GM12878 (cell line): ENCODE data around the gene PPP2R3B. TPM values are rescaled to one million over a fixed set of nuclear protein-coding genes. Genes with fewer than 3 reads are reported as not detected.

Source experiments
- BACH1 ChIP-seq: fragments of 450-650 bp; IDR thresholded peaks from 2 replicates; pipeline ENCODE4 v1.6.1; 2017; ENCODE audit warnings: mild to moderate bottlenecking, borderline replicate concordance
- BCL3 ChIP-seq: IDR thresholded peaks from 2 replicates; pipeline ENCODE4 v1.6.1; 2011; ENCODE audit warnings: borderline replicate concordance, low read depth, mild to moderate bottlenecking, moderate library complexity, low read length; ENCODE audit not compliant: insufficient read depth, poor library complexity, severe bottlenecking
- BMI1 ChIP-seq: fragments of 450-650 bp; IDR thresholded peaks from 2 replicates; pipeline ENCODE4 v1.6.1; 2016; ENCODE audit warnings: mild to moderate bottlenecking, moderate library complexity, borderline replicate concordance
- CBX5 ChIP-seq: sonication (generic); IDR thresholded peaks from 2 replicates; pipeline ENCODE4 v1.6.1; 2016; ENCODE audit warnings: low read depth, moderate library complexity, mild to moderate bottlenecking, inconsistent platforms
- CHD2 ChIP-seq: IDR thresholded peaks from 2 replicates; pipeline ENCODE4 v1.6.1; 2011; ENCODE audit warnings: low read depth, low read length, improper control_type of control experiment, borderline replicate concordance
- EP300 ChIP-seq, 2 experiments: fragments of 150-350 bp in 1 of 2; IDR thresholded peaks; 2 replicates each; pipeline ENCODE4 v1.6.1; 2011 to 2012; ENCODE audit warnings: low read depth in 2 of 2, low read length in 2 of 2, borderline replicate concordance in 1 of 2, improper control_type of control experiment in 1 of 2, inconsistent platforms in 1 of 2; ENCODE audit not compliant: control insufficient read depth in 1 of 2
- HDGF ChIP-seq: fragments of 450-650 bp; IDR thresholded peaks from 2 replicates; pipeline ENCODE4 v1.6.1; 2016; ENCODE audit warnings: antibody characterized with exemption
- MEF2A ChIP-seq: IDR thresholded peaks from 2 replicates; pipeline ENCODE4 v1.6.1; 2011; ENCODE audit warnings: low read depth, mild to moderate bottlenecking, low read length, moderate library complexity; ENCODE audit not compliant: insufficient read depth
- NFIC ChIP-seq: IDR thresholded peaks from 2 replicates; pipeline ENCODE4 v1.6.1; 2012; ENCODE audit warnings: low read depth, mild to moderate bottlenecking, inconsistent platforms, low read length, moderate library complexity
- NFYA ChIP-seq: IDR thresholded peaks from 2 replicates; pipeline ENCODE4 v1.6.1; 2011; ENCODE audit warnings: low read depth, mild to moderate bottlenecking, low read length, improper control_type of control experiment, borderline replicate concordance
- PBX3 ChIP-seq: IDR thresholded peaks from 2 replicates; pipeline ENCODE4 v1.6.1; 2011; ENCODE audit warnings: mild to moderate bottlenecking, low read depth, low read length, moderate library complexity; ENCODE audit not compliant: insufficient replicate concordance
- RAD51 ChIP-seq: fragments of 450-650 bp; IDR thresholded peaks from 2 replicates; pipeline ENCODE4 v1.6.1; 2016; ENCODE audit warnings: moderate library complexity, mild to moderate bottlenecking, inconsistent platforms
- RCOR1 ChIP-seq: conservative IDR thresholded peaks from 2 replicates; pipeline ENCODE4 v1.6.1; 2012; ENCODE audit warnings: low read depth, low read length, improper control_type of control experiment
- USF1 ChIP-seq: IDR thresholded peaks from 2 replicates; pipeline ENCODE4 v1.6.1; 2011; ENCODE audit warnings: borderline replicate concordance, low read depth, mild to moderate bottlenecking, moderate library complexity, mixed read lengths, low read length; ENCODE audit not compliant: insufficient read depth; ENCODE audit errors: extremely low read length
- USF2 ChIP-seq: IDR thresholded peaks from 2 replicates; pipeline ENCODE4 v1.6.1; 2011; ENCODE audit warnings: low read depth, low read length, improper control_type of control experiment, borderline replicate concordance
- ZBED1 ChIP-seq: IDR thresholded peaks from 2 replicates; pipeline ENCODE4 v1.6.1; 2016; ENCODE audit warnings: borderline replicate concordance
- ZNF24 ChIP-seq: fragments of 450-650 bp; IDR thresholded peaks from 2 replicates; pipeline ENCODE4 v1.6.1; 2017; ENCODE audit warnings: antibody characterized with exemption, mild to moderate bottlenecking
- ZNF274 ChIP-seq: IDR thresholded peaks from one replicate; pipeline ENCODE4 v1.8.0; 2011; ENCODE audit not compliant: insufficient read length, insufficient read depth
- ZNF622 ChIP-seq: fragments of 450-650 bp; IDR thresholded peaks from 2 replicates; pipeline ENCODE4 v1.6.1; 2017; ENCODE audit warnings: mild to moderate bottlenecking, inconsistent platforms
- ZNF687 ChIP-seq: fragments of 450-650 bp; IDR thresholded peaks from 2 replicates; pipeline ENCODE4 v1.6.1; 2017; ENCODE audit warnings: mild to moderate bottlenecking, moderate library complexity
- ZSCAN29 ChIP-seq: fragments of 450-650 bp; IDR thresholded peaks from 2 replicates; pipeline ENCODE4 v1.6.1; 2017; ENCODE audit warnings: mild to moderate bottlenecking, moderate library complexity
- polyA plus RNA-seq, 11 experiments: library from polyadenylated mRNA; depleted of rRNA in 4 of 11; unstranded in 6 of 11; stranded (reverse) in 5 of 11; fragments of >200 nt; fragmentation: Nextera tagmentation in 4 of 11; fragmentation: Illumina TruSeq in 1 of 11; extraction: Ambion mirVana in 4 of 11; extraction: Trizol in 1 of 11; gene quantifications; 1 replicate in 1 of 11; 2 replicates in 10 of 11; pipeline versions ENCODE4 v1.2.1 to v1.2.3, GENCODE V29; 2011 to 2016; ENCODE audit warnings: inconsistent platforms in 2 of 11, missing spikeins in 2 of 11, low read depth in 1 of 11
- total RNA-seq, 4 experiments: library from RNA; depleted of rRNA in 3 of 4; stranded (reverse); fragments of >200 nt in 3 of 4; fragmentation: Illumina TruSeq in 1 of 4; extraction: Trizol in 1 of 4; gene quantifications; 2 replicates each; pipeline versions ENCODE4 v1.2.1 to v1.2.3, GENCODE V29; 2013 to 2021

Gene PPP2R3B
- total and polyA plus RNA-seq, 10 of the 15 experiments (the other 5 are each of a cell fraction or from before 2014, with no cell fraction given): 0.11 to 34.3 (median 9.7) TPM; not detected in 1

- TF ChIP-seq USF1 (peak; percentile 100), ZNF274 (no peak), ZNF622 (no peak), CBX5 (no peak), BMI1 (no peak), USF2 (peak; percentile 99), EP300 (IDR thresholded peaks at IDR 0.05; ENCODE audit: borderline replicate concordance in 1 of 2, control insufficient read depth in 1 of 2, low read depth in 2 of 2, low read length in 2 of 2) (no peak), MEF2A (no peak), ZBED1 (no peak), ZNF687 (peak; percentile 45; the same call in 1 of the 2 replicates), NFIC (no peak), RAD51 (peak; percentile 99), ZSCAN29 (no peak), BCL3 (peak; percentile 61), PBX3 (peak; percentile 98), CHD2 (peak; percentile 95), BACH1 (peak; percentile 61; the same call in 1 of the 2 replicates), HDGF (no peak), NFYA (peak; percentile 17), ZNF24 (no peak), RCOR1 (no peak)
Observed at GRCh38 chrX:318739-319578, 67.7 kb downstream of the PPP2R3B start, which contains the start of gene GTPBP6 (continued).
